HL-60 (cell line): ENCODE results near the gene ISLR2.

Source experiments
- POLR2AphosphoS5 ChIP-seq: IDR thresholded peaks from 2 replicates; pipeline ENCODE4 v1.6.1; 2012; ENCODE audit warnings: low read depth
- TF ChIP-seq, protein P1 (sequence below): IDR thresholded peaks from one replicate; pipeline ENCODE4 v1.5.1; 2011; ENCODE audit warnings: low read length, control low read depth, inconsistent platforms; ENCODE audit not compliant: insufficient read depth

DNA sequence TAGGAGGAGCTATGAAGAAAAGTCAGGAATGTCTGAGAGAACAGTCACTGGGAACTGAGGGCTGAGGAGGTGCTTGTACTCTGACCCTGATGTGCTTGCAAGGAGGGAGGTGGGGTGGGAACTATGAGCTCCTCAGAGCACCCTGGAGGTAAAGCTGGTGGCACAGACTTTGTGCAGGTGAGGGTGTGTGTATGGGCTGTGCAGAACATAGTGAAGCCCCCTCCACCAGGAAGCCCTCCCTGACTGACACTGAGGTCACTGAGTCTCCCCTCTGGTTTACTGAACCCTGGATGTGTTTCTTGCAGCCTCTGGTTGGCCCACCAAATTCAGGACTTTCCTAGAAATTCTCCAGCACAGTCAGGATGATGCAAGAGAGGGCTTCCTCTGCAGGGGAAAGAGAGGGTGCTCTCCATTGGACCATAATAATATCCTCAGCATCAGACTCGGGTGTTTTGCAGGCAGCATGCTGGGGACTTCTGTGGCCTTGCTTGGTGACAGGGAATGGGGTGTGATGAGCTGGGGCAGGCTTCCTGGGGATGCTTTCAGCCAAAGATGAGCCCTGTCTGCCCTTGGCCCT lies 41.7 kb downstream of the ISLR2 start:
- TF ChIP-seq, protein P1, sequence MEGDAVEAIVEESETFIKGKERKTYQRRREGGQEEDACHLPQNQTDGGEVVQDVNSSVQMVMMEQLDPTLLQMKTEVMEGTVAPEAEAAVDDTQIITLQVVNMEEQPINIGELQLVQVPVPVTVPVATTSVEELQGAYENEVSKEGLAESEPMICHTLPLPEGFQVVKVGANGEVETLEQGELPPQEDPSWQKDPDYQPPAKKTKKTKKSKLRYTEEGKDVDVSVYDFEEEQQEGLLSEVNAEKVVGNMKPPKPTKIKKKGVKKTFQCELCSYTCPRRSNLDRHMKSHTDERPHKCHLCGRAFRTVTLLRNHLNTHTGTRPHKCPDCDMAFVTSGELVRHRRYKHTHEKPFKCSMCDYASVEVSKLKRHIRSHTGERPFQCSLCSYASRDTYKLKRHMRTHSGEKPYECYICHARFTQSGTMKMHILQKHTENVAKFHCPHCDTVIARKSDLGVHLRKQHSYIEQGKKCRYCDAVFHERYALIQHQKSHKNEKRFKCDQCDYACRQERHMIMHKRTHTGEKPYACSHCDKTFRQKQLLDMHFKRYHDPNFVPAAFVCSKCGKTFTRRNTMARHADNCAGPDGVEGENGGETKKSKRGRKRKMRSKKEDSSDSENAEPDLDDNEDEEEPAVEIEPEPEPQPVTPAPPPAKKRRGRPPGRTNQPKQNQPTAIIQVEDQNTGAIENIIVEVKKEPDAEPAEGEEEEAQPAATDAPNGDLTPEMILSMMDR, result no peak
- no peak for TF ChIP-seq POLR2AphosphoS5
